HG02885 (cell line): Measurements from ENCODE around the gene PPFIA3.

Experiments used
- ATAC-seq: cut with Tn5 transposase; IDR thresholded peaks from one replicate; pipeline ENCODE4 v1.9.1; 2021; ENCODE audit warnings: mild to moderate bottlenecking; ENCODE audit not compliant: unreplicated experiment, poor library complexity

PPFIA3 gene

DNA sequence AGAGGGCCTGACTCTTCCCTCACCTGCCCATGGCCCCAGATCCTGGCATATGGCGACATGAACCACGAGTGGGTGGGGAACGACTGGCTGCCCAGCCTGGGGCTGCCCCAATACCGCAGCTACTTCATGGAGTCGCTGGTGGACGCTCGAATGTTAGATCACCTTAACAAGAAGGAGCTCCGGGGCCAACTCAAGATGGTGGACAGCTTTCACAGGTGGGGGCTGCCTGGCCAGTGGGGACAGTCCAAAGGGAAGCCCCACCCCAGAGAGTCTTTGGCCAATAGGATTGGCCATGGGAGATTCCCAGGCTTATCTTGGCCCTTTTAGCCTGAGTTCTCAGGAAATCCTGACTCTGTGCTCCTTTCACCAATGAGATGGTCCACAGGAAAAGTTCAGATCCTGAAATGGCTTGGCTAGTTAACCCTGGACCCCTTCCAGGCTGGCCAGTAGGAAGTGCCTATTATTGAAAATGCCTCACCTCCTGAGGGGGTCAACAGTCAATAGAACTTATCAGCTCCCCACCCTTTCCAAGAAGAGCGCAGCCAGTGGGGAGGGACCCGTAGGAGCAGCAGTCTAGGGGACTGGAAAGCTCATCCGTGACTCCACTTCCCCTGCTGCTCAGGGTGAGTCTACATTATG lies 28.8 kb downstream of the PPFIA3 start:
- no peak for ATAC-seq

GRCh38 chr19:49148784-49149651 lies 29.7 kb downstream of the PPFIA3 start:
- no peak for ATAC-seq

DNA sequence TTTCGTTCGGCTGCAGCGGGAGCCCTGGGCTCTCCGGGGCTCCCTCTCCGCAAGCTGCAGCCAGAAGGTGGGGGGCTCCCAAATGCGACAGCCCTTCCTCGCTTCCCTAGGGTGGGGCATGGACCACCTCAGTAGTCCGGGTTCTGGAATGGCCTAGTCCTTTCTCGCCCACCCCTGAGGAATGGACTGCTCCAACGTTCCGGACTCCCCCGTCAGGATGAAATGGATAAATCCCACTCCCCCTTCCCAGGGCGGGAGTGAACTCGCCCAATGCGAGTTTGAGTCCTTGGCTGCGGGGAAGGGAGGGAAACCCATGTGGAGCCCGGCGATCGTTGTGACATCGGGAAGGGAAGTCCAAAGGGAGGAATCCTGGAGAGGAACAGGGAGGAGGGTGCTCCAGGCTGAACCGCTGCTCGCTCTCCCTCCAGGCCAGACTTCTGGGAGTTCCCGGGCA lies 30.3 kb downstream of the PPFIA3 start:
- ATAC-seq = no peak

DNA sequence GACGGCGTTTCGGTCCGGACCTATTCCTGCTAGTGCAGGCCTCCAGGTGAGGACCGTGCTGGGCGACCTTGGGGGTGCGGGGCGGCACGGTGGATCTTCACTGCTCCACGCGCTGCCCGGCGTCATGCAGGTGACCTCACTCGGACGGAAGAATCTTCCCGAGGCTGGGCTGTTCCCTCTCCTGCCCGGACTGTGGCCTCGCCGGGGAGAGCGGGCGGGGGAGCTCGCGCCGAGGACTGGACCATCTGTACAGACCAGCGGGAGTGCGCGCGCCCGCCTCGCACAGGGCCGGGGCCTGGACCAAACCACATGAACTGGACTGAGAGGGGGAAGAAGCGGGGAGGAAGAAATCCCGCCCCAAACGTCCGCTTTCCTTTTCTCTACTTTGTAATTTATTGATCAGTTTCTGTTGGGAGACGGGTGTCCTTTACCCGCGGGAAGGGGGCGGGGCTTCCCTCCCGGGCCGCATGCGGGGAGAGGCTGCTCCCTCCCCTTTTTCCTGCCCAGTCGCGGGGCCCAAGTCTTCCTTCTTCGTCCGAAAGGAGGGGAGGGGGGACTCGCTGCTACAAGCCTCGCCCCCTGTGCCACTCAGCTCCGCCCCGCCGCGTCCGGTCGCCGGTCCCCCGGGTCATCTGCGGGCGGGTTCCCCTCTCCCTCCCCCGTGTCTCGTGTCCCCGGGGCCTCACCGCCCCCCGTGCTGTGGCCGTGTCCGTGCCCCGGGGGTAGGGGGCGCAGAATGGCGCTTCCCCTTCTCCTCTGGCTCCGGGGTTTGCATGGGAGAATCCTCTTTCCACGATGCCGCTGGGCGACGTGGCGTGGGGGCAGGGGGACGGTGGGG lies 31.0 kb downstream of the PPFIA3 start:
- no peak for ATAC-seq

GRCh38 chr19:49150944-49151243 lies 31.6 kb downstream of the PPFIA3 start:
- ATAC-seq = no peak

DNA sequence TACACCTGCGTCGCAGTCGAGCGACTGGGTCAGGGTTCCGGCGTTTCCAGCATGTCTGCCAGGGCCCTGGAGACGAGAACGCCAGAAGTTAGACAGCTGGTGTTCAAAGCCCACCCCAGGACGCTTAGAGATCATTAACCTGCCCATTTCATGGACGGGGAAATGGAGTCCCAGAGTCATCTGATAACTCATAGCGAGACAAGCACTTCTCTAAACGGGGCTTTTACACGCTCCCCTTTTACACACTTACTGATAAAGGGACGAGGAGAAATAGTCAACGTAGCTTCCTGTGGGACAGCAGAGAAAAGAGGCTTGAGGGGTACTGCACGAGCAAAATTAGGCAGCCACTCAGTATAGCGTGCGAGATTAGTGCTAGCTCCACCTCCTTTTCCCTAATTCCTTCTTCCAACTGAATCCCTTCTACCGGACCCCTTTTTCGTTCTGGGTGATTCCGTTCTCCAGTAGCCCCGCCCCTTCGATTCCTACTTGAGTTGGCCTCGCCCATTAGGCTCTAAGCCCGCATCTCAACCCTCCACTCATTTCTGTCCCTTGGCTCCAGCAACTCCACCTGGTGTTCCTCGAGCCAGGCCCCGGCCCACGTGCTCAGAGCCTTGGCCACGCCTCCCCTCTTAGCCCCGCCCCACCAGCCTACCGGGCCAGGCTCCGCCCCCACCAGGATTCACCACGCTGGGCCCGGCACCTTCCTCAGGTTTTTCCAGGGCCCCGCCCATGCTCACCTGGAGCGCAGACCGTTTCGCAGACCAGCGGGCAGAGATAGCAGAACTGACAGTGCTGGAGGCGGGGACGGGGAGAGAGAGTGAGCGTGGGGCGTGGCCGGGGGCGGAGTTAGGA lies 32.1 kb downstream of the PPFIA3 start:
- ATAC-seq = no peak

DNA sequence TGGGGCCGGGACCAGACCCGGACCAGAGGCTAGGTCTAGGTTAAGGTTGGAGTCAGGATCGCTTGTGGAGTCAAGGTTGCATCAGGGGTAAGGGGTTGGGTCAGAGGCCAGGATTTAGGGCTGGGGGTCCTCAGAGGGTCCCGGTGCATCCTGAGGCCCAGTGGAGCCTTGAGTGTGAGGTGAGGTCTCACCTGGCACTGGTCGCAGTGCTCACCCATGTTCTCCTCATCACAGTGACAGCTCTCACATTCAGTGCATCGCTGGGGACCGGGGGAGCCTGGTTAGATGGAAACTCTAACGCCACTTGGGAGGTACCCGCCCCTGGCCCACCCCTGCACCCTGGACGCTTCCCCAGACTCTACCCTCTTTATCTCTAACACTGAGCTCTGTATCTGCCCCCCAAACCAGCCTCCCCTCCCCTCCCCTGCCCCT lies 32.8 kb downstream of the PPFIA3 start:
- ATAC-seq = no peak

DNA sequence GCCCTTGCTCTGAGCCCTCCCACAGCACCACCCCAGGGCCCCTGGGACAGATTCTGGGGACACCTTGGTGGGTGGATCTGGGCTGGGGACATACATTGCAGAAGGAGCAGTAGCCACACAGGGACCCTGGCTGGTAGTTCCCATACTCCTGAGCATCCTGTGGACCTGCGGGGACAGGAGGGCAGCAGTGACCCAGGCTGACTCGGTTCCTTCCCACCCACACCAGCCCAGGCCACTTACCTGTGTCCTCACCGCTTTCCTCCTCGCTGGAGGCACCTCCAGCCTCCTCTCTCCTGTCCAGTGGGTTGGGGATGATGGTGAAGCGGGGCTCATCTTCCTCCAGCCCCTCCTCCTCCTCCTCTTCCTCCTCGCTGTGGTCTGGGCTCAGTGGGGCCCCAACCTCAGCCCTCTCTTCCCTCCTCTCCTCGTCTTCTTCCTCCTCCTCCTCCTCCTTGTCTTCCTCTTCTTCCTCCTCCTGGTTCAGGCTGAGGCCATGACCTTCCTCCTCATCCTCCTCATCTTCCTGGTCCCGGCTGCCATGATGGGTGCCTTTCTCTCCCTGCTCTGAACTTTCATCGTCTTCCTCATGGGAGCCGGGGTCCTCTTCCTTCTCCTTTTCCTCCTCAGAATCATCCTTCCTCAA lies 33.9 kb downstream of the PPFIA3 start:
- no peak for ATAC-seq

DNA sequence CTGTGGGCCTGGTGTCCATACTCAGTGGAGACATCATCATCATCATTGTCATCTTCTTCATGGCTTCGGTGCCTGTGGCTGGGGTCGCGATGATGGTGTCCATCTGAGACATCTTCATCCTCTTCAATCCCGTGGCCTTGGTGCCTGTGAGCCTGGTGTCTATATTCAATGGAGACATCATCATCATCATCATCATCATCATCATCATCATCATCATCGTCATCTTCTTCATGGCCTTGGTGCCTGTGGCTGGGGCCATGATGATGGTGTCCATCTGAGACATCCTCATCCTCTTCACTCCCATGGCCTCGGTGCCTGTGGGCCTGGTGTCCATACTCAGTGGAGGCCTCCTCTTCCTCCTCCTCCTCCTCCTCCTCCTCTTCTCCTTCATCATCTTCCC lies 34.9 kb downstream of the PPFIA3 start:
- ATAC-seq = no peak

DNA sequence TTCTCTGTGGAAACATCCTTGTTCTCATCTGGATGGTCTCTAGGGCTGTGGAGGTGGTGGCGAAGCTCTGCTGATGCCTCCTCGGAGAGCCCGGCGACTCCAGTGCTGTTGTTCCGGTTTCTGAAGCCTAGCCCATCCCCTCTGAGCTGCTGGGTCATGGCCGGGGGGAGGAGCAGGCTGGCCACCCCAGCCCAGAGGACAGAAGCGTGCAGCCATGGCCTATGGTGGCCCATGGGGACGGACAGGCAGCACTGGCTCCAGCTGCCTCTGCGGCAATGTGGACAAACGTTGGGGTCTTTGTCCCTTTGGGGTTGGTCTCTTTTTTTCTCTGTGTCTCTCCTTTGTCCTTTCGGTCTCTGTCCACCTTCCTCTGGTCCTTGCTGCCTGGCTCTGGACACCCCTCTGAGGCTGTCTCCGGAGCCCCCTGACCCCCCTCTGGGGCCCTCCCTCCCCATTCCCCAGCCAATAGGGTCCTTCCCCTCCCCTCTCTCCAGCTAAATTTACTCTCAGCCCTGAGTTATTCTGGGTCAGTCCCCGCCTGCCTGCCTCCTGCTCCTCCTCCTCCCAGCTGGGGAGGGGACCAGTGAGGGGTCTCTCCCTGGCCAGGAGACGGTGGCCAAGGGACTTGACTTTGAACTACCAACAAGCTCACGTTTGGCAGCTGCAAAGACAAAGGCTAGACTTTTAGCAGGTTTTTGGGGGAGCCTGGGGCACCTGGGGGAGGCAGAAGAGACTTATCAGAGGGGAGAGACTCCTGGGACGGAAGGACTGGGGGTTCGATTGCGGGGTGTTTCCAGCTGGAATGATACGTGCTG lies 35.9 kb downstream of the PPFIA3 start, which contains the start of gene HRC:
HRC (minus strand) TSS at position 392 of the 815 bp plus-strand sequence; CDS start at position 233, 159 bp downstream.
- no peak for ATAC-seq

DNA sequence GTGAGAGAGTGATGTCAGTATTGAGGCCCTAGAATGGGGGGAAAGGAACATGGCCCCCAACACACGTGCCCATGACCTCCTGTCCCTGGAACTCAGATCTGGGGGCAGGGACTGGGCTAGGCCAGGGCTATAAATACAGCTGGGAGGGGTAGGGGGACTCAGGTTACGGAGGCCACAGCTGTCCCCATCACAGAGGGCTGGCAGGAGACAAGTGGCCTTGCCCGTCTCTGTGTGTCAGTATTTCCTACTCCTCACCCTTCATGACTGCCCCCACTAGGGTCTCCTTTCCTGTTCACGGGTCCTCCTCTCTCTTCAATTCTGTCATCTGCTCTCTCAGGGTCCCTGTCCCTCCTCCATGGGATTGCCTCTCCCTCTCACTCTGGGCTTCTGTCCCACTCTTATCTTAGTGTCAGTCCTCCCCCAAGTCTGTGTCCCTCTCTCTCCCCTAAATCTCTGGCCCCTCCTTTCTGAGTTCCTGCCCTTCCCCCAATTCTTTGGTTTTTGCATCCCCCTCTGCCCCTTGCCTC lies 36.5 kb downstream of the PPFIA3 start:
- no peak for ATAC-seq

DNA sequence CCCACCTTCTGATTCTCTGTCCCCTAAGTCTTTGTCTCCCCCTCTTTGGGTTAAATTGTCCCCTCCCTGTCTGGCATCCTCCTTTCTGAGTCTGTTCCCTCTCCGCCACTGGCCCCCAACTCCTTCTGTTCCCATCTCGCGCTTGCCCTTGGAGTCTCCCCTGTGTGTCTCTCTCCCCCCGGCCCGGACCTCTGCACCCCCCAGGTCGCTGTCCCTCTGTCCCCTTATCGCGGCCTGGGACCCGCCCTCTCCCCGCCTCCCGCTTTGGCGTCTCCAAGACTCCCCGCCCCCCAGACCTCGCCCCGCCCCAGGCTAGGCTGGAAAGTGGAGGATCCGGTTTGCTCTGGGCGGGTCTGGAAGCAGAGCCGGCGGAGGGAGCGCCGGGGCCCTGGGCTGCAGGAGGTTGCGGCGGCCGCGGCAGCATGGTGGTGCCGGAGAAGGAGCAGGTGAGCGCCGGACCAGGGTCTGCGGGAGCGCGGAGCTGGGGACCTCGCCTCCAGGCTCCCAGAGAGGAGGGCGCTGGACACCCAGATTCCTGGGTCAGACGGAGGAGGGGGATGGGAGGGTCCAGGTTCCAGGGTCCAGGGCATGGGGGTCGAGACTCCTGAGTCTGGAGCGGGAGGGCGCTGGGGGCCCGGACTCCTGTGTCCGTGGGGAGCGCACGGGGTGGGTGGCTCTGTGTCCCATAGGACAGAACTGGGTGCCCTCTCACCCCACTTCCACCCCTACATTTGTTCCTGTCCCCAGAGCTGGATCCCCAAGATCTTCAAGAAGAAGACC lies 38.3 kb downstream of the PPFIA3 start, which contains the start of gene TRPM4:
TRPM4 (plus strand) TSS at position 348 of the 780 bp plus-strand sequence; CDS start at position 423, 75 bp downstream.
- ATAC-seq = no peak

DNA sequence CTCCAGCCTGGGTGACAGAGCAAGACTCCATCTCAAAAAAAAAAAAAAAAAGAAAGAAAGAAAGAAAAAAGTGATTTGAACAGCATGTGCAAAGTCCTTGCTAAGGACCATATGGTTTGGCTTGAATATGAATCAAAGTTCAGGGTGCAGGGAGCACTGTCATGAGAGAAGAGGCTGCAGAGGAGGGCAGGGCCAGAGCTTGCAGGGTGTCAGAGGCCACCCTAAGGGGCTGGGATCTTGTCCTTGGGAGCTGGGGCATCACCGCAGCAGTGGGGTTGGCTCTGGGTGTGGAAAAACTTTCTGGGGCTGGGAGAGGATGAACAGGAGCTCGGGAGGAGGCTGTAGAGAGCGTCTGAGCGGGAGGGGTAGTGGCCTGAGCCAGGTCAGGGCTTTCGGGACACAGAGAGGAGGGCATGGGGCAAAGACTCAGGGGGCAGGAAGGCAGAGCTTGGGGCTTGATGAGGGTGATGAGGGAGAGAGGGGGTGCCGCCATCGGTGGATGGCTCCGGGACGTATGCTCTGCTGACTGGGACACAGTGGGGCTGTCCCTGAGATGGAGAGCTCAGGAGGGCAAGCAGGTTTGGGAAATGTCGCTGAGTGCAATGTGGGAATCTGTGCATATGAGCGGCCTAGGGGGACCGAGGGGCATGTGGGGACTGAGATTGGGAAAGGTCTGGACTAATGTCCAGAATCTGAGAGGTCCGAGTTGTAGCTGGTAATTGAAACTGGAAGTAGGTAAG lies 41.3 kb downstream of the PPFIA3 start:
- ATAC-seq = no peak

DNA sequence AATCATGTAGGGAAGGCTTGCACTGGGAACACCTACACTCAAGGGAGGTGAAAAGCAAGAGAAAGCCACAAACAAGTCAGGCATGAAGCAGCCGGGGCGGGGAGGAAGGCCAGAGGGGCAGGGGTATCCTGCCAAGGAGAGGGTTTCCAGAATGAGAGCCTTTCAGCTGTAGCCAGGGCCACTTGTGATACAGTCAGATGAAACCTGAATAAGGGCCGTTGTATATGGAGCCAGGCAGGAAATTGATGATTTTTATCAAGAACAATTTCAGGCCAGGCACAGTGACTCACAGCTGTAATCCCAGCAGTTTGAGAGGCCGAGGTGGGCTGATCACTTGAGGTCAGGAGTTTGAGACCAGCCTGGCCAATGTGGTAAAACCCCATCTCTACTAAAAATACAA lies 42.6 kb downstream of the PPFIA3 start:
- ATAC-seq = no peak

DNA sequence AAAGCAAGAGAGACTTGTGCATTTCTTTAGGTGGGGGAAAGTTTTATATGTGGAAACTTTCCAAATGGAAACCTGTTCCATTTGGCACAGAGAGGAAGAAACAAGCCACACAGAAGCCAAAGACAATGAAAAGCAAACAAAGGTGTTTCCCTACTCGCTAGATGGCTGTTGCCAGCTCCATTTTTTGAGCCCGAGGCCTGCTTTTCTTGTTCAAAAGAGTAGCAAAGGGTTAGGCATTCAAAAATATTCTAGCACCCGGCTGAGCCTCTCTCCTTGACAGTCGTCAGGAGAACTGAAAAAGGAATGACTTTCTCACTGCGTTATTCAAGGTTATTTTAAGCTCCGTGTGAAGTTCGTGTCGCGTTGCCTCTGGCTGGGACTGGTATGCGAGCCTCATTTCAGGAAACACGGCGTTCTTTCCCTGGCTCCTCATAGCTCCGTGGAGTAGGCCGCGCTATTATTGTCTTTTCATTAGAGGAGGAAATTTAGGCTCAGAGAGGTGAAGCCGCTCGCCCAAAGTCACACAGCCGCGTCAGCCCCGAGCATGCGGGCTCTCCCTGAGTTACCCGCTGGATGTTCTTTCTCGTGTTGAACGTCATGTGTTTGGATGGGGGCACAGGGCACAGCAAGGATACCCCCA lies 45.9 kb downstream of the PPFIA3 start:
- no peak for ATAC-seq

DNA sequence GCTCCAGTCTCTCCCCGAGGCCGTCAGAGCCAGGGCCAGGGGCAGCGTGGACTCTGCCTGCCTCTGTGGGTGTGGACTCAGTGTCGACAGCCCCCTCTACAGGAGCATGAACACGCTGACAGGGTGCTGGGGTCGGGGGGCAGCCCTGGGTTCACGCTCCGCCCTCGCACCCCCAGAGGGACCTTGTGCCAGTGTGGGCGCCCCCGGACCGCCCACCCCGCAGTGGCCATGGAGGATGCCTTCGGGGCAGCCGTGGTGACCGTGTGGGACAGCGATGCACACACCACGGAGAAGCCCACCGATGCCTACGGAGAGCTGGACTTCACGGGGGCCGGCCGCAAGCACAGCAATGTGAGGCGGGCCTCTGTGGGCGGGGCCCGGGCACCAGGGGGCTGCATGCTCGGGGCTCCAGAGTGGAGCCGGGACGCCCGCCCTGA lies 46.5 kb downstream of the PPFIA3 start:
- ATAC-seq = no peak
